ENCODE measurements around the gene DLAT. TPM values are rescaled to one million over a fixed set of nuclear protein-coding genes. Genes with fewer than 3 reads are reported as not detected.
"Not testable (repeated sequence)": the region's sequence is repeated elsewhere in the genome, so short reads cannot be mapped to it uniquely, and the experiment has no call there.

The DLAT gene
- total and polyA plus RNA-seq, 4 experiments from 2014 or later = 19.4 to 33.4 (median 24.6) TPM

DNA sequence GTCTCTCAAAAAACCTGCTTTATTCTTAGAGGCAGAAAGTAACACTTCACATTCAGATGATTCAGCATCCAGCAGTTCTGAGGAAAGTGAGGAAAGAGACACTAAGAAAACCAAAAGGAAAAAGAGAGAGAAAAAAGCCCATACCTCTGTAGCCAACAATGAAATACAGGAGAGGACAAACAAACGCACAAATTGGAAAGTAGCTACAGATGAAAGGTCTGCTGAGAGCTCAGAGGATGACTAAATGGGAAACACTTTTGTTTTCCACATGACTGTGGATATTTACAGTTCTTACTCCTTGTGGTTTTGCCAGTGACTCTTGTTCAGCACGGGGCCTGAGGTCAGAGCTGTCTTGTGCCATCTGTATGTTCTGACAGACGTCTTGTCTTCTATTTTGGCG is 57.5 kb downstream of the DLAT start:
- ChIA-PET CTCF (ENCODE audit: partially characterized antibody) (interaction anchor here (1.3 kb wide), 1 partner anchor 31 kb away, joined by 4 read pairs; no protein-coding TSS in a partner anchor), POLR2A (ENCODE audit: partially characterized antibody) (interaction anchor here (0.8 kb wide), 1 partner anchor 146 kb away, joined by 3 read pairs; no protein-coding TSS in a partner anchor)
- no peaks in the 10 kb centered on the region for H3K27me3 Mint-ChIP-seq
- no peak for DNase-seq
- H3K9me3 ChIP-seq (ENCODE audit: control insufficient read depth in 1 of 2, low read length in 2 of 2) = no peaks in the 10 kb centered on the region
- H3K4me3 ChIP-seq (ENCODE audit: low read length in 2 of 2) = no peak overlapping the region
- H3K27ac ChIP-seq (ENCODE audit: low read depth, low read length) = no peak overlapping the region
- no peak overlapping the region for H3K4me3 Mint-ChIP-seq
- peaks cover 0 to 4% (median 0%) of the 10 kb centered on the region in 8 donors for H3K9me3 Mint-ChIP-seq
- intact Hi-C loops (cut with micrococcal nuclease) = no loop called here
- H3K36me3 ChIP-seq (ENCODE audit: insufficient read depth, low read length) = peaks cover 51% of the 10 kb centered on the region
- H3K27ac Mint-ChIP-seq = peak overlapping the region in 3 of 7 donors; percentile 23 to 58 (median 49)
- peaks cover 22% of the 10 kb centered on the region for H3K4me1 ChIP-seq (ENCODE audit: insufficient read depth, low read length)
- H3K36me3 Mint-ChIP-seq = peaks cover 33 to 76% of the 10 kb centered on the region in 2 donors
- peaks cover 22 to 32% (median 29%) of the 10 kb centered on the region in 4 donors for H3K4me1 Mint-ChIP-seq
- no peaks in the 10 kb centered on the region for H3K27me3 ChIP-seq (ENCODE audit: insufficient read depth, low read length)

DNA sequence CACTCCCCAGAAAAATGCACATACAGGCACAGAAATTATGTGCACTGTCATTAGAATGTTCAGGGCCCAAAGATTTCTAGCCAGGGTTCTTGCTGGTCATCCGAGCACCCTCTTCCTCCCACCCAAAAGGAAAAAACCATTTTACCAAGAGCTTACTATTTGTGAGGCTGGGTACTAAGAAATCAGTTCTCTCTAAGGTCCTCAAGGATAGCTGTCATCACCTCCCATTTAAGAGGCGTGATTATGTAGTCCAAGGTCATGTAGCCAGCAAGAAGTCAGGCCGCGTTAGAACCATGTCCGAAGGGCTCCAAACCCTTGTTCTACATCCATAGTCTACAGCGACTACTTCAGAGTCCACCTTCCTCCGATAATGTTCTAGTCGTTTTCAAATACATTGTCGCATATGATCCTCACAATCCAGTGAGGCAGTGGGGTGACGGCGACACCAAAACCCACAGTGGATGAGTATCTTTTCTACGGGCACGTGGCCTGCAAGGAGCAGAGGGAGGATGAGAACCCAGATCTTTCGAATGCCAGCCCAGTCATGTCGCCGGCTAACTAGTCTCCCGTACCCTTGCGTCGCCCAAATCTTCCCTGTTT is 60.7 kb downstream of the DLAT start:
- peaks cover 38 to 57% (median 46%) of the 10 kb centered on the region in 4 donors for H3K4me1 Mint-ChIP-seq
- POLR2A ChIA-PET (ENCODE audit: partially characterized antibody) = interaction anchor here (0.6 to 2.4 kb wide), 11 partner anchors 11 to 215 kb away, joined by 3 to 18 read pairs (median 5); partner anchors contain the start of genes ALG9, CFAP68, FDXACB1 and NKAPD1
- CTCF ChIA-PET (ENCODE audit: partially characterized antibody) = interaction anchor here (1.0 to 2.8 kb wide), 4 partner anchors 27 to 194 kb away, joined by 5 to 10 read pairs (median 6); no protein-coding TSS in a partner anchor

DNA sequence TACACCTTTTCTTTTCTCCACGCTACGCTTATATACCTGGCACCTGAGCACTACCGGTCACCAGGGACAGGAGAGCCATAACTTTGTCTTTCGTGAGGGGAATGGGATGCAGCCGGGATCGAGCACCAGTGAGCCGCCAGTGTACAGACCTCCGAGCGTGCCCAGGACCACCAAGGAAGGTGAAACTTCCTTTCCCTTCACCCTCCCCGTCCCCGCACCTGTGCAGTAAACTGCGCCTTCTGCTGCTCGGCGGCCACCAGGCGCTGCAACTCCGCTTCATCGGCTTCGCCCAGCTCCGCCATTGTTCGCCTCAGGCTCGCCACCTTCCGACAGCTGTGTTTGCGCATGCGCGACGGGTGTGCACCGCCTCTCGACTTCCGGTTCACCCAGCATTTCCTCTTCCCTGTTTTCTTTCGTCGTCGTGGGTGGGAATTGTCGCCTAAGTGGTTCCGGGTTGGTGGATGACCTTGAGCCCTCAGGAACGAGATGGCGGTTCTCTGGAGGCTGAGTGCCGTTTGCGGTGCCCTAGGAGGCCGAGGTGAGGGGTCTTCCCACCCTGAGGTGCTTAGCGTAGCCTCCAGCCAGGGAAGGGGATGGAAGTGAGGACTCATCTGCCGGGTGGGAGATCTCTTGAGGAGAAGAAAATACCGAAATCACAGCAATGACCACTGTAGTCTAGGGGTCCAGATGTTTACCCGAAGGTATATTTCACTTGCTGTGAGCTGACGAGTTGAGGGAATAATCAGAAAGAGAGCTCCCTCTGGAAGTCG is 61.4 kb downstream of the DLAT start, which contains the start of the genes SDHD and TIMM8B:
Gene SDHD (plus strand): TSS at position 452 of the 770 bp plus-strand sequence. CDS start 35 bp downstream, at position 487.
Gene TIMM8B (minus strand): TSS at position 335 of the 770 bp plus-strand sequence. CDS start 33 bp downstream, at position 302.
- H3K9me3 ChIP-seq (ENCODE audit: control insufficient read depth in 1 of 2, low read length in 2 of 2) = no peaks in the 10 kb centered on the region
- H3K27me3 ChIP-seq (ENCODE audit: insufficient read depth, low read length) = no peaks in the 10 kb centered on the region
- peak; percentile 96 to 98 (median 97) for DNase-seq
- Mint-ChIP-seq H3K27ac (peak within 1 kb of the TSS; percentile 91 to 100 (median 99)), H3K27me3 (no peaks in the 10 kb centered on the region), H3K4me1 (peaks cover 41 to 62% (median 49%) of the 10 kb centered on the region in 4 donors), H3K9me3 (peaks cover 0 to 4% (median 0%) of the 10 kb centered on the region in 8 donors), H3K4me3 (peak within 1 kb of the TSS; percentile 93 to 100 (median 99)), H3K36me3 (peaks cover 42 to 83% of the 10 kb centered on the region in 2 donors)
- peak within 1 kb of the TSS; percentile 79 for H3K27ac ChIP-seq (ENCODE audit: low read depth, low read length)
- POLR2A ChIA-PET (ENCODE audit: partially characterized antibody) = interaction anchor here (0.6 to 2.4 kb wide), 11 partner anchors 9 to 216 kb away, joined by 3 to 18 read pairs (median 5); partner anchors contain the start of genes ALG9, CFAP68, FDXACB1 and NKAPD1
- H3K4me3 ChIP-seq (ENCODE audit: low read length in 2 of 2) = peak within 1 kb of the TSS; percentile 97 to 100
- peaks cover 39% of the 10 kb centered on the region for H3K4me1 ChIP-seq (ENCODE audit: insufficient read depth, low read length)
- H3K36me3 ChIP-seq (ENCODE audit: insufficient read depth, low read length) = peaks cover 44% of the 10 kb centered on the region
- CTCF ChIA-PET (ENCODE audit: partially characterized antibody) = interaction anchor here (1.0 to 2.8 kb wide), 5 partner anchors 27 to 194 kb away, joined by 4 to 10 read pairs (median 5); no protein-coding TSS in a partner anchor
- intact Hi-C loops (cut with micrococcal nuclease) = loop anchor here (1.0 to 2.0 kb wide), 8 partner anchors 12 to 1228 kb away; partner anchors contain the start of genes ALG9, CFAP68, DLAT and FDXACB1

More for the DNA sequence above, 60.7 kb downstream of the DLAT start:
- peaks cover 0 to 4% (median 0%) of the 10 kb centered on the region in 8 donors for H3K9me3 Mint-ChIP-seq
- H3K36me3 Mint-ChIP-seq = peaks cover 38 to 77% of the 10 kb centered on the region in 2 donors
- DNase-seq = peak in 1 of 5 donors; percentile 56
- no peaks in the 10 kb centered on the region for H3K27me3 Mint-ChIP-seq
- Histone ChIP-seq H3K4me3 (ENCODE audit: low read length in 2 of 2) (peak overlapping the region; percentile 97 to 100), H3K4me1 (ENCODE audit: insufficient read depth, low read length) (peaks cover 39% of the 10 kb centered on the region), H3K27ac (ENCODE audit: low read depth, low read length) (peak overlapping the region; percentile 79), H3K9me3 (ENCODE audit: control insufficient read depth in 1 of 2, low read length in 2 of 2) (no peaks in the 10 kb centered on the region), H3K27me3 (ENCODE audit: insufficient read depth, low read length) (no peaks in the 10 kb centered on the region), H3K36me3 (ENCODE audit: insufficient read depth, low read length) (peaks cover 40% of the 10 kb centered on the region)
- intact Hi-C loops (cut with micrococcal nuclease) = loop anchor here (1.0 to 2.0 kb wide), 8 partner anchors 12 to 1229 kb away; partner anchors contain the start of genes ALG9, CFAP68, DLAT and FDXACB1
- H3K27ac Mint-ChIP-seq = peak overlapping the region; percentile 91 to 100 (median 99)
- H3K4me3 Mint-ChIP-seq = peak overlapping the region; percentile 93 to 100 (median 99)

DNA sequence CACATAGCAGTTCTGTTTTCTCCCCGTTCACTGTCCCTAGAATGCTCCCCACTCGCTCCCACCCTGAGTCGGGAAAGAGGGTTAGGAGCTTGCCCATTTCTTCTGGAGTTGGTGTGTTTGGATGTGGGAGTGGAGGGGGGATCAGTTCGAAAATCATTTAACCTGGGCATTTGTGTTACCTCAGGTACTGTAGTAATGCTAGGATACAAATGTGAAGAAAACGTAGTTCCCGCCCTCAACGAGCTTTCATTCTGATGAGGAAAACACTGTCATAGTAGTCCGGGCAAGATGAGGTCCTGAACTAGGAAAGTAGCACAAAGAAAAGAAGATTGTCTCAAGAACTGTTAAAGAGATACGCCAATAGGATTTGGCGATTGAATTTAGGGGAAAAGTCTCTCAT is 62.0 kb downstream of the DLAT start:
- CTCF ChIA-PET (ENCODE audit: partially characterized antibody) = interaction anchor here (1.0 to 2.8 kb wide), 5 partner anchors 26 to 193 kb away, joined by 4 to 10 read pairs (median 5); no protein-coding TSS in a partner anchor
- Histone ChIP-seq H3K27me3 (ENCODE audit: insufficient read depth, low read length) (no peaks in the 10 kb centered on the region), H3K4me3 (ENCODE audit: low read length in 2 of 2) (peak overlapping the region; percentile 97 to 100), H3K9me3 (ENCODE audit: control insufficient read depth in 1 of 2, low read length in 2 of 2) (no peaks in the 10 kb centered on the region), H3K27ac (ENCODE audit: low read depth, low read length) (peak overlapping the region; percentile 79), H3K4me1 (ENCODE audit: insufficient read depth, low read length) (peaks cover 39% of the 10 kb centered on the region), H3K36me3 (ENCODE audit: insufficient read depth, low read length) (peaks cover 42% of the 10 kb centered on the region)
- intact Hi-C loops (cut with micrococcal nuclease) = loop anchor here (2.0 kb wide), 3 partner anchors 160 to 1228 kb away; partner anchors contain the start of genes ALG9 and TTC12
- Mint-ChIP-seq H3K36me3 (peaks cover 46 to 86% of the 10 kb centered on the region in 2 donors), H3K27ac (peak overlapping the region; percentile 91 to 100 (median 99)), H3K4me1 (peaks cover 40 to 62% (median 49%) of the 10 kb centered on the region in 4 donors), H3K4me3 (peak overlapping the region; percentile 93 to 100 (median 99)), H3K9me3 (peaks cover 0 to 4% (median 0%) of the 10 kb centered on the region in 8 donors), H3K27me3 (no peaks in the 10 kb centered on the region)
- POLR2A ChIA-PET (ENCODE audit: partially characterized antibody) = interaction anchor here (1.0 to 2.4 kb wide), 10 partner anchors 8 to 216 kb away, joined by 3 to 18 read pairs (median 5); partner anchors contain the start of genes ALG9, CFAP68, FDXACB1 and NKAPD1
- no peak for DNase-seq

DNA sequence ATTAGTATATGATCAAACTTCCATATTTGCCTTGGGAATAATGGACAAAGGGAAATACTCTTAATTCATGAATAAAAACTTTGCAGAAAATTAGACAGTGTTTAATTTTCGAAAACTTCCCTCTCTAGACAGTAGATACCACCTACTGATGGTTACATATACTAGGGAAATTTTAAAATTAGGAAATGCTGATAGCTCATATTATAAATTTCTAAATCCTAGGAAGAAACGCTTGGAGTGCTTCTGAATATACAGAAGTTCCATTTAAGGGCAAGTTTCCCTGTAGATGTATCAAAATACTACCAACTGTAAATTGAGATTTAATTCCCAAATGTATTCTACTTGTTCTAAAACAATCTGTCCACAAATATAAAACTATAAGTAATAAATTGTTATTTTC is 70.1 kb downstream of the DLAT start:
- H3K36me3 ChIP-seq (ENCODE audit: insufficient read depth, low read length) = peaks cover 23% of the 10 kb centered on the region
- H3K9me3 Mint-ChIP-seq; H3K27ac ChIP-seq (ENCODE audit: low read depth, low read length); intact Hi-C loops (cut with micrococcal nuclease); H3K27me3 Mint-ChIP-seq; H3K27ac Mint-ChIP-seq; H3K9me3 ChIP-seq (ENCODE audit: control insufficient read depth in 1 of 2, low read length in 2 of 2); H3K4me1 ChIP-seq (ENCODE audit: insufficient read depth, low read length); H3K4me3 Mint-ChIP-seq; DNase-seq; H3K27me3 ChIP-seq (ENCODE audit: insufficient read depth, low read length); H3K4me3 ChIP-seq (ENCODE audit: low read length in 2 of 2): not testable (repeated sequence)
- CTCF ChIA-PET (ENCODE audit: partially characterized antibody) = interaction anchor here (1.3 to 1.6 kb wide), 2 partner anchors 19 to 319 kb away, joined by 3 to 4 read pairs; no protein-coding TSS in a partner anchor
- Mint-ChIP-seq H3K4me1 (peaks cover 4 to 12% (median 6%) of the 10 kb centered on the region in 4 donors), H3K36me3 (peaks cover 45 to 56% of the 10 kb centered on the region in 2 donors)
- POLR2A ChIA-PET (ENCODE audit: partially characterized antibody) = interaction anchor here (1.5 kb wide), 1 partner anchor 8 kb away, joined by 5 read pairs; the partner anchor contains the start of genes SDHD and TIMM8B

DNA sequence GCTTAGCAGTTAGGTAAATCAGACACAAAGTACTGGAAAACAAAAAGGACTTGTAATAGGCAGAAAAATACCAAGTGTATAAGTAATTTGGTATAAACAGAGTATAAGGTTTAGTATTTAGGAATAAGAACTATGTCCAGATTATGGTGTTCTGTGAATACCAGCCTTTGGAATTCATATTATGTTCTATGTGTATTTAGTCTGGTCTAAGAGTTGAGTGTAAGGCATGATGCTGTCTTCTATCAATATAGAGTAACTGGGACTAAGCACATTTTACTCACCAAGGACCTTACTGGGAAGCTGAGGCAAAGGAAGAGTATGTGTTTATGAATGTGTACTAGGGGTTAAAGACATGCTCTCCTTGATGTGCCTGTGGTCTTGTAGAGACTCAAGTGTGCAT is 71.0 kb downstream of the DLAT start:
- no peak for DNase-seq
- H3K4me3 Mint-ChIP-seq = no peak overlapping the region
- ChIA-PET CTCF (ENCODE audit: partially characterized antibody) (interaction anchor here (4.5 kb wide), 1 partner anchor 17 kb away, joined by 31 read pairs; no protein-coding TSS in a partner anchor), POLR2A (ENCODE audit: partially characterized antibody) (interaction anchor here (1.5 kb wide), 1 partner anchor 9 kb away, joined by 5 read pairs; the partner anchor contains the start of genes SDHD and TIMM8B)
- H3K27me3 Mint-ChIP-seq = no peaks in the 10 kb centered on the region
- H3K27ac Mint-ChIP-seq = no peak overlapping the region
- Histone ChIP-seq H3K4me3 (ENCODE audit: low read length in 2 of 2) (no peak overlapping the region), H3K4me1 (ENCODE audit: insufficient read depth, low read length) (no peaks in the 10 kb centered on the region), H3K9me3 (ENCODE audit: control insufficient read depth in 1 of 2, low read length in 2 of 2) (no peaks in the 10 kb centered on the region), H3K27me3 (ENCODE audit: insufficient read depth, low read length) (no peaks in the 10 kb centered on the region), H3K36me3 (ENCODE audit: insufficient read depth, low read length) (peaks cover 16% of the 10 kb centered on the region), H3K27ac (ENCODE audit: low read depth, low read length) (no peak overlapping the region)
- H3K4me1 Mint-ChIP-seq = peaks cover 3 to 7% (median 5%) of the 10 kb centered on the region in 4 donors
- peaks cover 41 to 50% of the 10 kb centered on the region in 2 donors for H3K36me3 Mint-ChIP-seq
- intact Hi-C loops (cut with micrococcal nuclease) = no loop called here
- H3K9me3 Mint-ChIP-seq = no peaks in the 10 kb centered on the region

Measured in CD4-positive, alpha-beta memory T cell (primary cell).